K562 (cell line): Measurements from ENCODE around the gene WFDC6. TPM values are rescaled to one million over a fixed set of nuclear protein-coding genes. Genes with fewer than 3 reads are reported as not detected.

ENCODE experiments used
- ATF3 ChIP-seq, 2 experiments: fragments of 450-650 bp in 1 of 2; sonication (generic) in 1 of 2; formaldehyde crosslinking in 1 of 2; IDR thresholded peaks in 1 of 2; conservative IDR thresholded peaks in 1 of 2; 2 replicates each; pipeline versions ENCODE4 v1.6.1 to v1.8.1; 2016 to 2023; ENCODE audit warnings: mild to moderate bottlenecking in 2 of 2, moderate library complexity in 2 of 2, inconsistent platforms in 1 of 2, missing genetic modification reagents in 1 of 2
- ATF7 ChIP-seq: fragments of 450-650 bp; IDR thresholded peaks from 2 replicates; pipeline ENCODE4 v1.7.1; 2014; ENCODE audit warnings: mild to moderate bottlenecking, moderate library complexity
- DNMT1 ChIP-seq: fragments of 450-650 bp; IDR thresholded peaks from 2 replicates; pipeline ENCODE4 v1.6.1; 2016; ENCODE audit warnings: antibody characterized with exemption, mild to moderate bottlenecking
- JUND ChIP-seq, 2 experiments: IDR thresholded peaks; 2 replicates in 1 of 2; 3 replicates in 1 of 2; pipeline ENCODE4 v1.6.1; 2011; ENCODE audit warnings: borderline replicate concordance in 2 of 2, low read depth in 2 of 2, low read length in 2 of 2, improper control_type of control experiment in 1 of 2, missing biosample characterization in 1 of 2, missing genetic modification characterization in 1 of 2, missing genetic modification reagents in 1 of 2
- LCOR ChIP-seq: sonication (generic); formaldehyde crosslinking; IDR thresholded peaks from 2 replicates; pipeline ENCODE4 v1.8.0; 2022; ENCODE audit warnings: mild to moderate bottlenecking, missing genetic modification reagents
- MBD1 ChIP-seq: fragments of 250-450 bp; sonication (Bioruptor Pico); IDR thresholded peaks from 2 replicates; pipeline ENCODE4 v1.8.0; 2022; ENCODE audit warnings: inconsistent platforms
- NFXL1 ChIP-seq: fragments of 450-650 bp; formaldehyde crosslinking; IDR thresholded peaks from 2 replicates; pipeline ENCODE4 v1.4.0; 2021; ENCODE audit warnings: mild to moderate bottlenecking
- PBX2 ChIP-seq, 2 experiments: IDR thresholded peaks in 1 of 2; conservative IDR thresholded peaks in 1 of 2; 2 replicates each; pipeline ENCODE4 v1.6.1; 2016; ENCODE audit warnings: low read depth in 2 of 2, mild to moderate bottlenecking in 1 of 2, missing compliant biosample characterization in 1 of 2, missing genetic modification characterization in 1 of 2, moderate library complexity in 1 of 2
- PHF21A ChIP-seq: fragments of 450-650 bp; IDR thresholded peaks from 2 replicates; pipeline ENCODE4 v1.6.1; 2017; ENCODE audit warnings: low read depth, borderline replicate concordance
- PURB ChIP-seq: sonication (generic); formaldehyde crosslinking; IDR thresholded peaks from 2 replicates; pipeline ENCODE4 v1.9.0; 2021; ENCODE audit warnings: low read depth, mild to moderate bottlenecking, missing genetic modification reagents
- ZNF318 ChIP-seq, 2 experiments: fragments of 450-650 bp; IDR thresholded peaks; 2 replicates each; pipeline ENCODE4 v1.6.1; 2016; ENCODE audit warnings: mild to moderate bottlenecking in 2 of 2, borderline replicate concordance in 1 of 2, low read depth in 1 of 2, moderate library complexity in 1 of 2
- ZNF695 ChIP-seq: fragments of 450-650 bp; formaldehyde crosslinking; IDR thresholded peaks from 2 replicates; pipeline ENCODE4 v1.4.0; 2020; ENCODE audit warnings: mild to moderate bottlenecking, moderate library complexity
- polyA plus RNA-seq, 8 experiments: library from polyadenylated mRNA; depleted of rRNA in 4 of 8; stranded (reverse) in 5 of 8; unstranded in 3 of 8; fragments of >200 nt; fragmentation: Nextera tagmentation in 2 of 8; fragmentation: Illumina TruSeq in 1 of 8; extraction: Ambion mirVana in 2 of 8; extraction: Trizol in 1 of 8; gene quantifications; 2 replicates each; pipeline versions ENCODE4 v1.2.1 to v1.2.3, GENCODE V29; 2011 to 2014; ENCODE audit warnings: inconsistent platforms in 1 of 8, missing spikeins in 1 of 8
- total RNA-seq, 7 experiments: library from RNA; depleted of rRNA in 6 of 7; stranded (reverse); fragments of >200 nt in 6 of 7; fragmentation: Illumina TruSeq in 2 of 7; extraction: Trizol in 2 of 7; gene quantifications; 2 replicates each; pipeline versions ENCODE4 v1.2.1 to v1.2.3, GENCODE V29; 2011 to 2021; ENCODE audit warnings: low replicate concordance in 1 of 7

Gene WFDC6
- total and polyA plus RNA-seq, 9 of the 15 experiments (the other 6 are each of a cell fraction or from before 2014, with no cell fraction given), result not detected

GRCh38 chr20:45588800-45589199 lies 49.5 kb upstream of the WFDC6 start (continued):
- peak; percentile 83 for TF ChIP-seq ATF3 (IDR thresholded peaks at IDR 0.05)
- no peak for TF ChIP-seq ATF3 (CRISPR knock-in tag; conservative IDR thresholded peaks at IDR 0.05)
- no peak for TF ChIP-seq PHF21A
- TF ChIP-seq ZNF695 (CRISPR knock-in tag), result no peak
- peak; percentile 81 for TF ChIP-seq ATF7
- no peak for TF ChIP-seq LCOR (CRISPR knock-in tag)
- no peak for TF ChIP-seq NFXL1 (CRISPR knock-in tag)
- TF ChIP-seq JUND (IDR thresholded peaks at IDR 0.05; ENCODE audit: borderline replicate concordance, low read depth, low read length), result peak; percentile 55; the same call in 1 of the 2 replicates
- TF ChIP-seq JUND (tag; IDR thresholded peaks at IDR 0.05; ENCODE audit: borderline replicate concordance, low read depth, low read length), result peak; percentile 54; the same call in 1 of the 3 replicates
- no peak for TF ChIP-seq ZNF318 (IDR thresholded peaks at IDR 0.05; ENCODE audit: borderline replicate concordance in 1 of 2, low read depth in 1 of 2)
- no peak for TF ChIP-seq PURB (CRISPR knock-in tag)
- no peak for TF ChIP-seq MBD1 (CRISPR knock-in tag)
- no peak for TF ChIP-seq DNMT1
- no peak for TF ChIP-seq PBX2 (CRISPR knock-in tag; IDR thresholded peaks at IDR 0.05; ENCODE audit: low read depth)
- no peak for TF ChIP-seq PBX2 (tag; conservative IDR thresholded peaks at IDR 0.05; ENCODE audit: low read depth)
